Measurements from ENCODE around the gene S100A2.

Gene S100A2

DNA sequence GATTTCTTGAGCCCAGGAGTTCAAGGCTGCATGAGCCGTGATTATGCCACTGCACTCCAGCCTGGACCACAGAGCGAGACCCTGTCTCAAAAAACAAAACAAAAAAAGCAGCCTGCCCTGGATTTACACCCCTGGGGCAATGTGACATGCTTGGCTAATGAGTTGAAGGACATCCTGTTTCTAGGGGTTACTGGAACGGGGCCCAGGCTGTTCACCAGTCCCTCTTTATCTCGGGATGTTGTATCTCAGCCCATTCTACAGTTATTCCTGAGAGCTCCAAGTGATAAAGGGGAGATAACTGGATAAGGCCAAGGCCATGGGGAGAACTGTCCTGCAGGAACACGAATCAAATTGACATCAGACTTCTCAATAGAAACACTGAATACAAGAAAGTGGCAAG, 21.7 kb upstream of the S100A2 start:
- Histone ChIP-seq H3K27ac (replicated peaks) (no peak overlapping the region), H3K27me3 (ENCODE audit: insufficient read depth, poor library complexity, severe bottlenecking) (peaks cover 4% of the 10 kb centered on the region), H3K4me3 (replicated peaks; ENCODE audit: insufficient read depth, low read length) (no peak overlapping the region)
- TF ChIP-seq, protein P1, sequence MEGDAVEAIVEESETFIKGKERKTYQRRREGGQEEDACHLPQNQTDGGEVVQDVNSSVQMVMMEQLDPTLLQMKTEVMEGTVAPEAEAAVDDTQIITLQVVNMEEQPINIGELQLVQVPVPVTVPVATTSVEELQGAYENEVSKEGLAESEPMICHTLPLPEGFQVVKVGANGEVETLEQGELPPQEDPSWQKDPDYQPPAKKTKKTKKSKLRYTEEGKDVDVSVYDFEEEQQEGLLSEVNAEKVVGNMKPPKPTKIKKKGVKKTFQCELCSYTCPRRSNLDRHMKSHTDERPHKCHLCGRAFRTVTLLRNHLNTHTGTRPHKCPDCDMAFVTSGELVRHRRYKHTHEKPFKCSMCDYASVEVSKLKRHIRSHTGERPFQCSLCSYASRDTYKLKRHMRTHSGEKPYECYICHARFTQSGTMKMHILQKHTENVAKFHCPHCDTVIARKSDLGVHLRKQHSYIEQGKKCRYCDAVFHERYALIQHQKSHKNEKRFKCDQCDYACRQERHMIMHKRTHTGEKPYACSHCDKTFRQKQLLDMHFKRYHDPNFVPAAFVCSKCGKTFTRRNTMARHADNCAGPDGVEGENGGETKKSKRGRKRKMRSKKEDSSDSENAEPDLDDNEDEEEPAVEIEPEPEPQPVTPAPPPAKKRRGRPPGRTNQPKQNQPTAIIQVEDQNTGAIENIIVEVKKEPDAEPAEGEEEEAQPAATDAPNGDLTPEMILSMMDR (IDR thresholded peaks at IDR 0.05; ENCODE audit: insufficient read depth, low read length), result no peak
- TF ChIP-seq SPI1 (IDR thresholded peaks at IDR 0.05; ENCODE audit: borderline replicate concordance, low read depth), result no peak
- no peak for TF ChIP-seq GABPA (IDR thresholded peaks at IDR 0.05; ENCODE audit: low read depth)
- no peak for TF ChIP-seq POLR2AphosphoS5 (IDR thresholded peaks at IDR 0.05; ENCODE audit: low read depth)
- TF ChIP-seq, protein P2, sequence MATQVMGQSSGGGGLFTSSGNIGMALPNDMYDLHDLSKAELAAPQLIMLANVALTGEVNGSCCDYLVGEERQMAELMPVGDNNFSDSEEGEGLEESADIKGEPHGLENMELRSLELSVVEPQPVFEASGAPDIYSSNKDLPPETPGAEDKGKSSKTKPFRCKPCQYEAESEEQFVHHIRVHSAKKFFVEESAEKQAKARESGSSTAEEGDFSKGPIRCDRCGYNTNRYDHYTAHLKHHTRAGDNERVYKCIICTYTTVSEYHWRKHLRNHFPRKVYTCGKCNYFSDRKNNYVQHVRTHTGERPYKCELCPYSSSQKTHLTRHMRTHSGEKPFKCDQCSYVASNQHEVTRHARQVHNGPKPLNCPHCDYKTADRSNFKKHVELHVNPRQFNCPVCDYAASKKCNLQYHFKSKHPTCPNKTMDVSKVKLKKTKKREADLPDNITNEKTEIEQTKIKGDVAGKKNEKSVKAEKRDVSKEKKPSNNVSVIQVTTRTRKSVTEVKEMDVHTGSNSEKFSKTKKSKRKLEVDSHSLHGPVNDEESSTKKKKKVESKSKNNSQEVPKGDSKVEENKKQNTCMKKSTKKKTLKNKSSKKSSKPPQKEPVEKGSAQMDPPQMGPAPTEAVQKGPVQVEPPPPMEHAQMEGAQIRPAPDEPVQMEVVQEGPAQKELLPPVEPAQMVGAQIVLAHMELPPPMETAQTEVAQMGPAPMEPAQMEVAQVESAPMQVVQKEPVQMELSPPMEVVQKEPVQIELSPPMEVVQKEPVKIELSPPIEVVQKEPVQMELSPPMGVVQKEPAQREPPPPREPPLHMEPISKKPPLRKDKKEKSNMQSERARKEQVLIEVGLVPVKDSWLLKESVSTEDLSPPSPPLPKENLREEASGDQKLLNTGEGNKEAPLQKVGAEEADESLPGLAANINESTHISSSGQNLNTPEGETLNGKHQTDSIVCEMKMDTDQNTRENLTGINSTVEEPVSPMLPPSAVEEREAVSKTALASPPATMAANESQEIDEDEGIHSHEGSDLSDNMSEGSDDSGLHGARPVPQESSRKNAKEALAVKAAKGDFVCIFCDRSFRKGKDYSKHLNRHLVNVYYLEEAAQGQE (IDR thresholded peaks at IDR 0.05; ENCODE audit: insufficient replicate concordance, low read depth), result no peak
- DNase-seq (ENCODE audit: low read depth in 1 of 2, low spot score in 1 of 2), result no peak

GRCh38 chr1:153586347-153586746, 20.7 kb upstream of the S100A2 start:
- Histone ChIP-seq H3K4me3 (replicated peaks; ENCODE audit: insufficient read depth, low read length) (no peak overlapping the region), H3K27ac (replicated peaks) (no peak overlapping the region), H3K27me3 (ENCODE audit: insufficient read depth, poor library complexity, severe bottlenecking) (peaks cover 4% of the 10 kb centered on the region)
- DNase-seq (ENCODE audit: low read depth in 1 of 2, low spot score in 1 of 2), result no peak
- TF ChIP-seq POLR2AphosphoS5 (IDR thresholded peaks at IDR 0.05; ENCODE audit: low read depth) (no peak), GABPA (IDR thresholded peaks at IDR 0.05; ENCODE audit: low read depth) (no peak), SPI1 (IDR thresholded peaks at IDR 0.05; ENCODE audit: borderline replicate concordance, low read depth) (no peak)
- TF ChIP-seq, protein P2 (IDR thresholded peaks at IDR 0.05; ENCODE audit: insufficient replicate concordance, low read depth), result no peak
- TF ChIP-seq, protein P1 (IDR thresholded peaks at IDR 0.05; ENCODE audit: insufficient read depth, low read length), result no peak

DNA sequence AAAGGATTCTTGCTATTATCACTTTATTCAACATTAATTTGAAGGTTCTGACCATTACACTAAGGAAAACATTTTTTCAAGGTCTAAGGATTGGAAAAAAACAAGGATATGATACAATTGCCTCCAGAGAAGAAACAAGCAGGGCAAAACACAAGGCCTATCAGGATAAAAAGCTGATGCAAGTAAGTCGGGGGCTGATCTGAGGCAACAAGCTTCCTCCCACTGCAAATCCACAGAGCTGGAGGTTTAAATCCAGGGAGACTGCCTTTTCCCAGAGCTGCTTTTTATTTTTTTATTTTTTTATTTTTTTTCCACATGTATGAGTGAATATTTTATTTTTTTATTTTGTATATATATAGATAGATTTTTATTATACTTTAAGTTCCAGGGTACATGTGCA, 19.4 kb upstream of the S100A2 start:
- Histone ChIP-seq H3K27ac (replicated peaks) (no peak overlapping the region), H3K27me3 (ENCODE audit: insufficient read depth, poor library complexity, severe bottlenecking) (peaks cover 4% of the 10 kb centered on the region), H3K4me3 (replicated peaks; ENCODE audit: insufficient read depth, low read length) (no peak overlapping the region)
- DNase-seq (ENCODE audit: low read depth in 1 of 2, low spot score in 1 of 2), result no peak
- no peak for TF ChIP-seq SPI1 (IDR thresholded peaks at IDR 0.05; ENCODE audit: borderline replicate concordance, low read depth)
- TF ChIP-seq GABPA (IDR thresholded peaks at IDR 0.05; ENCODE audit: low read depth), result no peak
- TF ChIP-seq, protein P1 (IDR thresholded peaks at IDR 0.05; ENCODE audit: insufficient read depth, low read length), result no peak
- TF ChIP-seq, protein P2 (IDR thresholded peaks at IDR 0.05; ENCODE audit: insufficient replicate concordance, low read depth), result no peak

Measured in HL-60 (cell line).